H1 (cell line): ENCODE data around the gene ZBTB7A. TPM values are rescaled to one million over a fixed set of nuclear protein-coding genes. Genes with fewer than 3 reads are reported as not detected.

Source experiments
- CTCF ChIA-PET: fragments of 300-600 bp; sonication (Branson Sonifier 250); formaldehyde crosslinking; loops from one replicate; lab custom pipeline; 2021; ENCODE audit not compliant: partially characterized antibody; lab: Charles Lee
- POLR2A ChIA-PET: fragments of 300-600 bp; sonication (Branson Sonifier 250); formaldehyde crosslinking; loops from one replicate; lab custom pipeline; 2021; ENCODE audit warnings: inconsistent platforms; ENCODE audit not compliant: partially characterized antibody; lab: Charles Lee
- DNase-seq, 2 experiments: peaks; one replicate each; pipeline versions ENCODE4 v3.0.0 to v3.0.0-alpha.2; 2010 to 2022; ENCODE audit warnings: low spot score in 2 of 2, low read depth in 1 of 2, mixed read lengths in 1 of 2
- FAIRE-seq: peaks from 2 replicates; lab custom pipeline; 2011; peaks lifted over from hg19 to GRCh38; lab: Jason Lieb, UNC
- H2AFZ ChIP-seq: 2 replicates; pipeline ENCODE4 v1.8.1; 2012; ENCODE audit warnings: low read length, inconsistent platforms
- H2AK5ac ChIP-seq: 2 replicates; pipeline ENCODE4 v1.6.1; 2013; ENCODE audit warnings: low read depth, low read length
- H2BK120ac ChIP-seq: replicated peaks from 2 replicates; pipeline ENCODE3; 2013; ENCODE audit warnings: low read depth, low read length, inconsistent platforms
- H2BK12ac ChIP-seq: 2 replicates; pipeline ENCODE4 v1.6.1; 2013; ENCODE audit warnings: low read depth, low read length
- H2BK15ac ChIP-seq: 2 replicates; pipeline ENCODE4 v1.6.1; 2013; ENCODE audit warnings: low read length
- H2BK20ac ChIP-seq: 2 replicates; pipeline ENCODE4 v1.6.1; 2013; ENCODE audit warnings: low read length
- H2BK5ac ChIP-seq: 2 replicates; pipeline ENCODE4 v1.6.1; 2013; ENCODE audit warnings: low read depth, low read length
- H3K14ac ChIP-seq: 2 replicates; pipeline ENCODE4 v1.6.1; 2013; ENCODE audit warnings: inconsistent platforms; ENCODE audit not compliant: insufficient read length
- H3K18ac ChIP-seq: 2 replicates; pipeline ENCODE4 v1.6.1; 2013; ENCODE audit warnings: low read length; ENCODE audit errors: extremely low read depth
- H3K23ac ChIP-seq: 2 replicates; pipeline ENCODE4 v1.6.1; 2013; ENCODE audit warnings: inconsistent platforms; ENCODE audit not compliant: insufficient read length
- H3K23me2 ChIP-seq: 2 replicates; pipeline ENCODE4 v1.6.1; 2013; ENCODE audit warnings: low read depth, low read length
- H3K27ac ChIP-seq: 2 replicates; pipeline ENCODE4 v1.6.1; 2011; ENCODE audit warnings: low read depth, low read length, inconsistent platforms
- H3K27me3 ChIP-seq, 4 experiments: replicated peaks in 1 of 4; 1 replicate in 1 of 4; 2 replicates in 3 of 4; pipeline versions ENCODE4 v1.6.1 to v1.8.1; 2011 to 2013; ENCODE audit warnings: low read length in 3 of 4, mild to moderate bottlenecking in 3 of 4, inconsistent platforms in 2 of 4, mixed read lengths in 2 of 4, moderate library complexity in 1 of 4; ENCODE audit not compliant: control insufficient read depth in 3 of 4, insufficient read depth in 3 of 4; ENCODE audit errors: extremely low read depth in 1 of 4
- H3K36me3 ChIP-seq, 4 experiments: 2 replicates each; pipeline versions ENCODE4 v1.6.1 to v1.8.1; 2011 to 2013; ENCODE audit warnings: mild to moderate bottlenecking in 4 of 4, low read length in 3 of 4, moderate library complexity in 2 of 4, control low read depth in 1 of 4, inconsistent platforms in 1 of 4; ENCODE audit not compliant: insufficient read depth in 4 of 4, control insufficient read depth in 2 of 4
- H3K4ac ChIP-seq: replicated peaks from 2 replicates; pipeline ENCODE3; 2013; ENCODE audit warnings: low read length, low read depth, mixed read lengths, inconsistent platforms; ENCODE audit not compliant: insufficient read length
- H3K4me1 ChIP-seq, 4 experiments: replicated peaks in 1 of 4; 1 replicate in 1 of 4; 2 replicates in 3 of 4; pipeline versions ENCODE4 v1.6.1 to v1.8.1; 2011 to 2013; ENCODE audit warnings: low read length in 3 of 4, inconsistent platforms in 2 of 4, mixed read lengths in 1 of 4; ENCODE audit not compliant: insufficient read depth in 4 of 4, control insufficient read depth in 3 of 4
- H3K4me2 ChIP-seq, 2 experiments: 2 replicates each; pipeline versions ENCODE4 v1.6.1 to v1.8.1; 2011 to 2013; ENCODE audit warnings: low read depth in 2 of 2, low read length in 2 of 2, control low read depth in 1 of 2, inconsistent platforms in 1 of 2, mild to moderate bottlenecking in 1 of 2; ENCODE audit not compliant: insufficient read depth in 1 of 2
- H3K4me3 ChIP-seq, 4 experiments: fragments of 200-600, 300-600 bp in 1 of 4; sonication (generic), shearing (Covaris generic), sonication (Bioruptor Twin) in 1 of 4; 2 replicates each; pipeline versions ENCODE4 v1.5.1 to v1.8.1; 2011 to 2016; ENCODE audit warnings: low read length in 4 of 4, low read depth in 3 of 4, control low read depth in 2 of 4, inconsistent platforms in 2 of 4, mild to moderate bottlenecking in 2 of 4, mixed read lengths in 1 of 4, moderate library complexity in 1 of 4; ENCODE audit not compliant: insufficient read depth in 2 of 4; ENCODE audit errors: extremely low read depth in 1 of 4
- H3K56ac ChIP-seq: replicated peaks from 2 replicates; pipeline ENCODE3; 2013; ENCODE audit warnings: low read depth, mild to moderate bottlenecking, mixed read lengths, low read length, inconsistent platforms; ENCODE audit not compliant: insufficient read length
- H3K79me1 ChIP-seq: 2 replicates; pipeline ENCODE4 v1.6.1; 2013; ENCODE audit warnings: low read depth, low read length, control low read depth
- H3K79me2 ChIP-seq, 2 experiments: 2 replicates each; pipeline versions ENCODE4 v1.6.1 to v1.8.1; 2012 to 2013; ENCODE audit warnings: low read length in 2 of 2, mild to moderate bottlenecking in 2 of 2, inconsistent platforms in 1 of 2; ENCODE audit not compliant: insufficient read depth in 2 of 2, control insufficient read depth in 1 of 2
- H3K9ac ChIP-seq, 4 experiments: replicated peaks in 1 of 4; 1 replicate in 1 of 4; 2 replicates in 3 of 4; pipeline versions ENCODE4 v1.6.1 to v1.8.1; 2011 to 2013; ENCODE audit warnings: low read depth in 3 of 4, low read length in 3 of 4, control low read depth in 2 of 4, mild to moderate bottlenecking in 2 of 4, moderate library complexity in 2 of 4, inconsistent platforms in 1 of 4; ENCODE audit errors: extremely low read depth in 1 of 4
- H3K9me3 ChIP-seq, 2 experiments: 2 replicates each; pipeline versions ENCODE4 v1.6.1 to v1.8.1; 2012 to 2013; ENCODE audit warnings: mild to moderate bottlenecking in 2 of 2, moderate library complexity in 2 of 2, control low read depth in 1 of 2, inconsistent platforms in 1 of 2, low read depth in 1 of 2, low read length in 1 of 2, mixed read lengths in 1 of 2; ENCODE audit not compliant: insufficient read depth in 2 of 2
- H4K20me1 ChIP-seq, 2 experiments: replicated peaks in 1 of 2; 2 replicates each; pipeline versions ENCODE3 to v1.8.1; 2011 to 2013; ENCODE audit warnings: inconsistent platforms in 2 of 2, low read length in 2 of 2, mild to moderate bottlenecking in 1 of 2; ENCODE audit not compliant: insufficient read depth in 2 of 2, control insufficient read depth in 1 of 2
- H4K5ac ChIP-seq: 2 replicates; pipeline ENCODE4 v1.6.1; 2013; ENCODE audit warnings: low read length, low read depth, mixed read lengths, inconsistent platforms; ENCODE audit not compliant: insufficient read length
- H4K8ac ChIP-seq: 2 replicates; pipeline ENCODE4 v1.8.0; 2013; ENCODE audit warnings: mild to moderate bottlenecking, moderate library complexity, low read length, inconsistent platforms; ENCODE audit not compliant: insufficient read depth; ENCODE audit errors: extremely low read depth
- H4K91ac ChIP-seq: replicated peaks from 2 replicates; pipeline ENCODE3; 2013; ENCODE audit warnings: low read length, mixed read lengths, inconsistent platforms; ENCODE audit not compliant: insufficient read length
- BRCA1 ChIP-seq: IDR thresholded peaks from 2 replicates; pipeline ENCODE4 v1.6.1; 2012; ENCODE audit warnings: low read depth, low read length, improper control_type of control experiment
- CHD1 ChIP-seq: IDR thresholded peaks from 2 replicates; pipeline ENCODE4 v1.6.1; 2012; ENCODE audit warnings: low read depth, low read length, improper control_type of control experiment
- E2F6 ChIP-seq: IDR thresholded peaks from 2 replicates; pipeline ENCODE4 v1.6.1; 2012; ENCODE audit warnings: inconsistent platforms
- EGR1 ChIP-seq: IDR thresholded peaks from 2 replicates; pipeline ENCODE4 v1.6.1; 2011; ENCODE audit warnings: low read depth, low read length, borderline replicate concordance
- GTF2F1 ChIP-seq: IDR thresholded peaks from 2 replicates; pipeline ENCODE4 v1.6.1; 2012; ENCODE audit warnings: low read depth, low read length, improper control_type of control experiment, borderline replicate concordance
- JUN ChIP-seq: IDR thresholded peaks from 2 replicates; pipeline ENCODE4 v1.6.1; 2011; ENCODE audit warnings: low read depth, mild to moderate bottlenecking, improper control_type of control experiment, low read length
- RAD21 ChIP-seq, 2 experiments: IDR thresholded peaks in 1 of 2; conservative IDR thresholded peaks in 1 of 2; 2 replicates each; pipeline ENCODE4 v1.6.1; 2011; ENCODE audit warnings: low read depth in 2 of 2, low read length in 2 of 2, improper control_type of control experiment in 1 of 2, inconsistent platforms in 1 of 2, mild to moderate bottlenecking in 1 of 2, moderate library complexity in 1 of 2
- SIRT6 ChIP-seq: IDR thresholded peaks from one replicate; pipeline ENCODE4 v1.7.1; 2012; ENCODE audit warnings: low read length, inconsistent platforms
- SP4 ChIP-seq: IDR thresholded peaks from 2 replicates; pipeline ENCODE4 v1.6.1; 2012; ENCODE audit warnings: low read length, inconsistent platforms
- SUZ12 ChIP-seq: fragments of 200-600 bp; sonication (generic); IDR thresholded peaks from 2 replicates; pipeline ENCODE4 v1.6.1; 2012; ENCODE audit warnings: mild to moderate bottlenecking, inconsistent platforms, low read length, moderate library complexity, mixed read lengths
- YY1 ChIP-seq: IDR thresholded peaks from 2 replicates; pipeline ENCODE4 v1.6.1; 2011; ENCODE audit warnings: low read depth, mild to moderate bottlenecking, low read length
- ZNF274 ChIP-seq: IDR thresholded peaks from 2 replicates; pipeline ENCODE4 v1.7.0; 2012; ENCODE audit warnings: low read length, borderline replicate concordance; ENCODE audit errors: extremely low read depth
- WGBS, 2 experiments: shearing (Covaris generic) in 1 of 2; methylation state at CpG; one replicate each; pipeline versions ENCODE4 v1.1.6 to v1.1.7; 2013 to 2015; ENCODE audit warnings: low lambda C conversion rate in 2 of 2, mixed read lengths in 2 of 2, inconsistent platforms in 1 of 2, low coverage in 1 of 2, missing lambda C conversion rate in 1 of 2; ENCODE audit not compliant: insufficient replicate concordance in 2 of 2, insufficient coverage in 1 of 2, insufficient read length in 1 of 2; ENCODE audit errors: extremely low coverage in 1 of 2, missing lambda C conversion rate in 1 of 2; 5-methylcytosine and 5-hydroxymethylcytosine counted together
- polyA plus RNA-seq, 7 experiments: library from polyadenylated mRNA; depleted of rRNA in 3 of 7; stranded (reverse) in 5 of 7; unstranded in 2 of 7; fragments of >200 nt in 5 of 7; fragments of 200-250 nt in 2 of 7; gene quantifications; 1 replicate in 5 of 7; 2 replicates in 1 of 7; 4 replicates in 1 of 7; pipeline versions ENCODE4 v1.2.1 to v1.2.3, GENCODE V29; 2011 to 2013; ENCODE audit warnings: missing spikeins in 2 of 7, mixed read lengths in 2 of 7
- total RNA-seq: library from RNA; stranded (reverse); fragmentation: NEBNext Ultra II Directional; extraction: Animal tissue kit (Norgen Biotek cat#: 25700); gene quantifications from 2 replicates; pipeline ENCODE4 v1.2.1, GENCODE V29; 2021
- TF ChIP-seq, protein P1 (sequence below): IDR thresholded peaks from 2 replicates; pipeline ENCODE4 v1.6.1; 2011; ENCODE audit warnings: low read length, improper control_type of control experiment

The ZBTB7A gene
- total and polyA plus RNA-seq, 2 of the 8 experiments (the other 6 are each of a cell fraction or from before 2014, with no cell fraction given) = 5.6 to 17.8 TPM

GRCh38 chr19:4029247-4029614, 37.5 kb downstream of the ZBTB7A start:
- Histone ChIP-seq H3K4me2 (no peak overlapping the region), H3K36me3 (peaks cover 2 to 38% (median 11%) of the 10 kb centered on the region in 4 experiments; a peak in 5 of 8 replicates), H2BK120ac (no peak overlapping the region), H3K9ac (no peak overlapping the region), H3K4me1 (no peaks in the 10 kb centered on the region), H4K20me1 (peaks cover 0 to 9% of the 10 kb centered on the region in 2 experiments), H2BK12ac (no peak overlapping the region), H4K8ac (no peak overlapping the region), H3K9me3 (no peaks in the 10 kb centered on the region), H3K23ac (no peak overlapping the region), H3K79me2 (no peaks in the 10 kb centered on the region), H2BK15ac (no peak overlapping the region), H2BK20ac (no peak overlapping the region), H3K23me2 (no peaks in the 10 kb centered on the region), H3K4me3 (no peak overlapping the region), H4K91ac (no peak overlapping the region), H2AK5ac (no peak overlapping the region), H3K79me1 (0 out of 2 replicates have a peak, but pooled peaks cover 3% of the 10 kb centered on the region), H3K14ac (no peak overlapping the region), H3K4ac (no peak overlapping the region), H3K18ac (no peak overlapping the region), H3K27me3 (no peaks in the 10 kb centered on the region), H3K27ac (no peak overlapping the region), H2AFZ (no peak overlapping the region), H3K56ac (no peak overlapping the region), H4K5ac (no peak overlapping the region), H2BK5ac (no peak overlapping the region)
- FAIRE-seq = no peak
- ChIA-PET CTCF (interaction anchor here (0.5 kb wide), 1 partner anchor 48 kb away, joined by 3 read pairs; no protein-coding TSS in a partner anchor), POLR2A (interaction anchor here (0.6 to 2.1 kb wide), 7 partner anchors 10 to 592 kb away, joined by 3 to 9 read pairs (median 3); partner anchors contain the start of genes EEF2 and PIAS4)
- DNase-seq = no peak
- WGBS, 2 experiments = 96% methylated on average over 13 of the region's 18 CpGs; no CpG with 5 or more reads in 1 of the 2 experiments
- no peak for TF ChIP-seq YY1
- TF ChIP-seq E2F6 = no peak
- TF ChIP-seq SIRT6 = no peak
- TF ChIP-seq GTF2F1 = no peak
- TF ChIP-seq CHD1 = no peak
- no peak for TF ChIP-seq SP4
- TF ChIP-seq EGR1 = no peak
- no peak for TF ChIP-seq ZNF274
- TF ChIP-seq SUZ12 = no peak
- no peak for TF ChIP-seq BRCA1
- no peak for TF ChIP-seq RAD21 (IDR thresholded peaks at IDR 0.05 in 1 of 2, conservative IDR thresholded peaks at IDR 0.05 in 1 of 2; ENCODE audit: low read depth in 2 of 2, low read length in 2 of 2)
- TF ChIP-seq, protein P1, sequence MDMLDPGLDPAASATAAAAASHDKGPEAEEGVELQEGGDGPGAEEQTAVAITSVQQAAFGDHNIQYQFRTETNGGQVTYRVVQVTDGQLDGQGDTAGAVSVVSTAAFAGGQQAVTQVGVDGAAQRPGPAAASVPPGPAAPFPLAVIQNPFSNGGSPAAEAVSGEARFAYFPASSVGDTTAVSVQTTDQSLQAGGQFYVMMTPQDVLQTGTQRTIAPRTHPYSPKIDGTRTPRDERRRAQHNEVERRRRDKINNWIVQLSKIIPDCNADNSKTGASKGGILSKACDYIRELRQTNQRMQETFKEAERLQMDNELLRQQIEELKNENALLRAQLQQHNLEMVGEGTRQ = no peak
- no peak for TF ChIP-seq JUN
